H9 (cell line): Measurements from ENCODE around the gene ARHGAP31. TPM values are rescaled to one million over a fixed set of nuclear protein-coding genes. Genes with fewer than 3 reads are reported as not detected.

Experiments used
- DNase-seq: peaks from one replicate; pipeline ENCODE4 v3.0.0-alpha.2; 2017
- H2AFZ ChIP-seq: one replicate; pipeline ENCODE4 v1.6.1; 2013; ENCODE audit warnings: mild to moderate bottlenecking, low read length, control low read depth, moderate library complexity
- H2AK5ac ChIP-seq: 2 replicates; pipeline ENCODE4 v1.6.1; 2013; ENCODE audit warnings: low read length, control low read depth, mixed read lengths; ENCODE audit not compliant: insufficient read length
- H2BK120ac ChIP-seq: one replicate; pipeline ENCODE4 v1.6.1; 2013; ENCODE audit warnings: low read depth, mild to moderate bottlenecking, low read length, control low read depth, inconsistent platforms; ENCODE audit not compliant: poor library complexity, severe bottlenecking
- H2BK12ac ChIP-seq: 2 replicates; pipeline ENCODE4 v1.6.1; 2013; ENCODE audit warnings: low read length, control low read depth, mixed read lengths, low read depth; ENCODE audit not compliant: insufficient read length
- H2BK15ac ChIP-seq: 2 replicates; pipeline ENCODE4 v1.6.1; 2013; ENCODE audit warnings: low read depth, low read length, control low read depth
- H2BK20ac ChIP-seq: one replicate; pipeline ENCODE4 v1.6.1; 2013; ENCODE audit warnings: low read depth, mild to moderate bottlenecking, low read length, control low read depth, inconsistent platforms; ENCODE audit not compliant: poor library complexity, severe bottlenecking
- H2BK5ac ChIP-seq: 2 replicates; pipeline ENCODE4 v1.6.1; 2013; ENCODE audit warnings: low read length, control low read depth, mixed read lengths; ENCODE audit not compliant: insufficient read length
- H3K14ac ChIP-seq: 2 replicates; pipeline ENCODE4 v1.6.1; 2013; ENCODE audit warnings: low read length, control low read depth; ENCODE audit not compliant: insufficient read depth
- H3K18ac ChIP-seq: 2 replicates; pipeline ENCODE4 v1.6.1; 2013; ENCODE audit warnings: low read depth, mild to moderate bottlenecking, mixed read lengths, low read length, control low read depth; ENCODE audit not compliant: insufficient read length
- H3K23ac ChIP-seq: 2 replicates; pipeline ENCODE4 v1.6.1; 2013; ENCODE audit warnings: low read length, control low read depth, mixed read lengths, low read depth; ENCODE audit not compliant: insufficient read length
- H3K23me2 ChIP-seq: 2 replicates; pipeline ENCODE4 v1.6.1; 2013; ENCODE audit warnings: low read depth, mild to moderate bottlenecking, mixed read lengths, low read length, control low read depth; ENCODE audit not compliant: insufficient read length, poor library complexity, severe bottlenecking
- H3K27ac ChIP-seq: 2 replicates; pipeline ENCODE4 v1.5.1; 2013; ENCODE audit warnings: low read length, control low read depth, mixed read lengths, low read depth; ENCODE audit not compliant: insufficient read length
- H3K27me3 ChIP-seq: 2 replicates; pipeline ENCODE4 v1.6.1; 2013; ENCODE audit warnings: low read length, control low read depth, inconsistent platforms; ENCODE audit not compliant: insufficient read depth
- H3K4ac ChIP-seq: 2 replicates; pipeline ENCODE4 v1.6.1; 2013; ENCODE audit warnings: low read depth, mild to moderate bottlenecking, control low read depth, inconsistent platforms, low read length, moderate library complexity
- H3K4me1 ChIP-seq: 2 replicates; pipeline ENCODE4 v1.6.1; 2013; ENCODE audit warnings: low read length, control low read depth, inconsistent platforms; ENCODE audit not compliant: insufficient read depth
- H3K4me2 ChIP-seq: 2 replicates; pipeline ENCODE4 v1.6.1; 2013; ENCODE audit warnings: low read length, control low read depth, mixed read lengths; ENCODE audit not compliant: insufficient read length, insufficient read depth
- H3K56ac ChIP-seq: 2 replicates; pipeline ENCODE4 v1.6.1; 2013; ENCODE audit warnings: low read depth, mild to moderate bottlenecking, mixed read lengths, low read length, control low read depth; ENCODE audit not compliant: insufficient read length
- H3K79me1 ChIP-seq: 2 replicates; pipeline ENCODE4 v1.6.1; 2013; ENCODE audit warnings: low read depth, mild to moderate bottlenecking, moderate library complexity, low read length, control low read depth, inconsistent platforms; ENCODE audit not compliant: insufficient read depth, poor library complexity, severe bottlenecking
- H3K79me2 ChIP-seq: 2 replicates; pipeline ENCODE4 v1.6.1; 2013; ENCODE audit warnings: low read length, control low read depth, inconsistent platforms; ENCODE audit not compliant: insufficient read depth
- H3K9ac ChIP-seq: 2 replicates; pipeline ENCODE4 v1.6.1; 2013; ENCODE audit warnings: low read length, control low read depth, mixed read lengths; ENCODE audit not compliant: insufficient read length; ENCODE audit errors: extremely low read depth
- H3K9me3 ChIP-seq: one replicate; pipeline ENCODE4 v1.6.1; 2013; ENCODE audit warnings: low read depth, low read length, inconsistent platforms; ENCODE audit not compliant: control insufficient read depth
- H3T11ph ChIP-seq: one replicate; pipeline ENCODE4 v1.6.1; 2013; ENCODE audit warnings: mild to moderate bottlenecking, low read length, control low read depth, inconsistent platforms
- H4K20me1 ChIP-seq: one replicate; pipeline ENCODE4 v1.6.1; 2013; ENCODE audit not compliant: control insufficient read depth, insufficient read length, insufficient read depth
- H4K5ac ChIP-seq: 2 replicates; pipeline ENCODE4 v1.6.1; 2013; ENCODE audit warnings: low read depth, mild to moderate bottlenecking, mixed read lengths, low read length, control low read depth; ENCODE audit not compliant: insufficient read length
- H4K8ac ChIP-seq: replicated peaks from 2 replicates; pipeline ENCODE4 v1.6.1; 2013; ENCODE audit warnings: low read length, control low read depth, mixed read lengths, low read depth; ENCODE audit not compliant: insufficient read length
- H4K91ac ChIP-seq: 2 replicates; pipeline ENCODE4 v1.6.1; 2013; ENCODE audit warnings: low read depth, mild to moderate bottlenecking, moderate library complexity, mixed read lengths, low read length, control low read depth; ENCODE audit not compliant: insufficient read length
- H3K27ac Mint-ChIP-seq, 3 experiments: 2 replicates in 2 of 3; 3 replicates in 1 of 3; pipeline ENCODE4 v1.8.0; 2020 to 2021; ENCODE audit warnings: mixed read lengths in 3 of 3, mild to moderate bottlenecking in 1 of 3, moderate library complexity in 1 of 3
- H3K27me3 Mint-ChIP-seq: 2 replicates; pipeline ENCODE4 v1.8.0; 2021; ENCODE audit warnings: low read depth, mild to moderate bottlenecking, moderate library complexity, mixed read lengths
- H3K36me3 Mint-ChIP-seq, 3 experiments: 2 replicates in 2 of 3; 3 replicates in 1 of 3; pipeline ENCODE4 v1.8.0; 2020 to 2021; ENCODE audit warnings: low read depth in 3 of 3, mixed read lengths in 3 of 3; ENCODE audit not compliant: insufficient read depth in 1 of 3
- H3K4me1 Mint-ChIP-seq, 2 experiments: 2 replicates each; pipeline ENCODE4 v1.8.0; 2020; ENCODE audit warnings: mixed read lengths in 2 of 2
- H3K4me3 Mint-ChIP-seq, 2 experiments: 2 replicates in 1 of 2; 3 replicates in 1 of 2; pipeline ENCODE4 v1.8.0; 2020 to 2021; ENCODE audit warnings: mild to moderate bottlenecking in 2 of 2, mixed read lengths in 2 of 2, moderate library complexity in 1 of 2
- H3K9me3 Mint-ChIP-seq, 2 experiments: 2 replicates in 1 of 2; 3 replicates in 1 of 2; pipeline ENCODE4 v1.8.0; 2020; ENCODE audit warnings: mild to moderate bottlenecking in 2 of 2, mixed read lengths in 2 of 2, moderate library complexity in 1 of 2
- CTCF ChIP-seq: fragments of 200-600 bp; sonication (generic); conservative IDR thresholded peaks from 3 replicates; pipeline ENCODE4 v1.8.0; 2021; ENCODE audit warnings: antibody characterized with exemption, mild to moderate bottlenecking
- WGBS: extraction: QIAGEN DNeasy Blood & Tissue Kit; methylation state at CpG from one replicate; pipeline ENCODE4 v1.1.7; 2013; ENCODE audit warnings: missing lambda C conversion rate, low lambda C conversion rate, mixed read lengths; ENCODE audit not compliant: insufficient read length; ENCODE audit errors: extremely low coverage; 5-methylcytosine and 5-hydroxymethylcytosine counted together
- total RNA-seq: library from RNA; stranded (reverse); gene quantifications from 2 replicates; pipeline ENCODE4 v1.2.1, GENCODE V29; 2021

ARHGAP31 gene
- total RNA-seq, 1 experiment from 2014 or later = 2.2 TPM

- Histone ChIP-seq H3K23me2 (peaks cover 1% of the 10 kb centered on the region), H4K91ac (no peak overlapping the region), H3K4me1 (0 out of 2 replicates have a peak, but pooled peaks cover 1% of the 10 kb centered on the region), H3K79me1 (no peaks in the 10 kb centered on the region), H3K27ac (no peak overlapping the region), H3K9ac (no peak overlapping the region), H2AK5ac (no peak overlapping the region), H4K20me1 (no peaks in the 10 kb centered on the region), H3K9me3 (no peaks in the 10 kb centered on the region), H2BK120ac (no peak overlapping the region), H3K56ac (no peak overlapping the region), H3K18ac (no peak overlapping the region), H3K79me2 (no peaks in the 10 kb centered on the region), H2BK12ac (no peak overlapping the region), H2BK5ac (no peak overlapping the region), H2BK15ac (no peak overlapping the region), H3K14ac (no peak overlapping the region), H2BK20ac (no peak overlapping the region), H3K4ac (no peak overlapping the region), H3K23ac (no peak overlapping the region), H4K8ac (no peak overlapping the region), H3T11ph (no peak overlapping the region), H3K4me2 (no peak overlapping the region), H4K5ac (no peak overlapping the region), H3K27me3 (no peaks in the 10 kb centered on the region), H2AFZ (no peak overlapping the region)
- H3K4me1 Mint-ChIP-seq = peaks cover 10 to 11% of the 10 kb centered on the region in 2 experiments
- no CpG with 5 or more reads among the region's 3 CpGs for WGBS
- TF ChIP-seq CTCF = no peak
- H3K27me3 Mint-ChIP-seq = peaks cover 24% of the 10 kb centered on the region
- DNase-seq = no peak
- H3K9me3 Mint-ChIP-seq = peaks cover 6 to 19% of the 10 kb centered on the region in 2 experiments
- no peak overlapping the region for H3K27ac Mint-ChIP-seq
- H3K4me3 Mint-ChIP-seq = no peak overlapping the region
- H3K36me3 Mint-ChIP-seq = peaks cover 0 to 6% (median 4%) of the 10 kb centered on the region in 3 experiments; a peak in 5 of 7 replicates
Observed at GRCh38 chr3:119288669-119289403, 5.3 kb upstream of the ARHGAP31 start.
